DOHH2 (cell line): Measurements from ENCODE around the gene DCAF16.
"Not testable (repeated sequence)": the region's sequence is repeated elsewhere in the genome, so short reads cannot be mapped to it uniquely, and the experiment has no call there.

ENCODE experiments used
- H3F3A ChIP-seq: fragments of 200-600 bp; sonication (generic), shearing (Covaris generic); 2 replicates; pipeline ENCODE4 v1.6.0; 2016; ENCODE audit warnings: antibody characterized with exemption, mild to moderate bottlenecking; ENCODE audit not compliant: control insufficient read depth, insufficient read depth
- H3K27ac ChIP-seq: fragments of 200-600 bp; sonication (generic); 2 replicates; pipeline ENCODE4 v1.5.1; 2014; ENCODE audit warnings: low read depth, mild to moderate bottlenecking, low read length, moderate library complexity
- H3K27me3 ChIP-seq: fragments of 200-600 bp; sonication (generic); 2 replicates; pipeline ENCODE4 v1.6.1; 2014; ENCODE audit warnings: mild to moderate bottlenecking, low read length, mixed read lengths; ENCODE audit not compliant: control insufficient read depth
- H3K36me3 ChIP-seq: fragments of 200-600 bp; sonication (generic); 2 replicates; pipeline ENCODE4 v1.6.1; 2014; ENCODE audit warnings: mild to moderate bottlenecking, low read length, moderate library complexity, mixed read lengths; ENCODE audit not compliant: control insufficient read depth
- H3K4me1 ChIP-seq: fragments of 200-600 bp; sonication (generic); 2 replicates; pipeline ENCODE4 v1.6.1; 2014; ENCODE audit warnings: mild to moderate bottlenecking, low read length, mixed read lengths; ENCODE audit not compliant: control insufficient read depth
- H3K4me2 ChIP-seq: fragments of 200-600 bp; sonication (generic); 2 replicates; pipeline ENCODE4 v1.6.0; 2014; ENCODE audit warnings: mild to moderate bottlenecking, low read length, moderate library complexity
- H3K4me3 ChIP-seq: fragments of 200-600 bp; sonication (generic); 2 replicates; pipeline ENCODE4 v1.5.1; 2014; ENCODE audit warnings: mild to moderate bottlenecking, low read length, mixed read lengths
- H3K79me2 ChIP-seq: fragments of 200-600 bp; sonication (generic); 2 replicates; pipeline ENCODE4 v1.6.1; 2014; ENCODE audit warnings: mild to moderate bottlenecking, low read length, mixed read lengths; ENCODE audit not compliant: control insufficient read depth
- H3K9me2 ChIP-seq: fragments of 200-600 bp; sonication (generic); replicated peaks from 2 replicates; pipeline ENCODE4 v1.6.1; 2014; ENCODE audit warnings: mild to moderate bottlenecking, low read length, mixed read lengths; ENCODE audit not compliant: control insufficient read depth
- H3K9me3 ChIP-seq: fragments of 200-600 bp; sonication (generic); 2 replicates; pipeline ENCODE4 v1.6.1; 2014; ENCODE audit warnings: antibody characterized with exemption, low read length, mixed read lengths; ENCODE audit not compliant: control insufficient read depth, insufficient read depth
- H4K20me1 ChIP-seq: fragments of 200-600 bp; sonication (generic); 2 replicates; pipeline ENCODE4 v1.6.0; 2014; ENCODE audit warnings: low read depth, mild to moderate bottlenecking, antibody characterized with exemption, low read length, moderate library complexity; ENCODE audit not compliant: control insufficient read depth, insufficient read depth
- EZH2phosphoT487 ChIP-seq: fragments of 200-600 bp; sonication (generic); IDR thresholded peaks from 2 replicates; pipeline ENCODE4 v1.6.1; 2017; ENCODE audit warnings: borderline replicate concordance, mild to moderate bottlenecking, antibody characterized with exemption, low read length, moderate library complexity, mixed read lengths
- TF ChIP-seq, protein P1 (sequence below): fragments of 200-600 bp; sonication (generic); IDR thresholded peaks from one replicate; pipeline ENCODE4 v1.5.1; 2014; ENCODE audit warnings: antibody characterized with exemption, mild to moderate bottlenecking, low read depth, low read length; ENCODE audit not compliant: poor library complexity, severe bottlenecking

Gene DCAF16

GRCh38 chr4:17851959-17852358 is 41.4 kb upstream of the DCAF16 start:
- Histone ChIP-seq H3F3A (peaks cover 14% of the 10 kb centered on the region), H4K20me1 (no peaks in the 10 kb centered on the region), H3K4me3 (no peak overlapping the region), H3K4me1 (no peaks in the 10 kb centered on the region), H3K9me2 (no peaks in the 10 kb centered on the region), H3K27ac (no peak overlapping the region), H3K36me3 (no peaks in the 10 kb centered on the region), H3K27me3 (no peaks in the 10 kb centered on the region), H3K79me2 (no peaks in the 10 kb centered on the region), H3K4me2 (no peak overlapping the region), H3K9me3 (no peaks in the 10 kb centered on the region)
- TF ChIP-seq, protein P1, sequence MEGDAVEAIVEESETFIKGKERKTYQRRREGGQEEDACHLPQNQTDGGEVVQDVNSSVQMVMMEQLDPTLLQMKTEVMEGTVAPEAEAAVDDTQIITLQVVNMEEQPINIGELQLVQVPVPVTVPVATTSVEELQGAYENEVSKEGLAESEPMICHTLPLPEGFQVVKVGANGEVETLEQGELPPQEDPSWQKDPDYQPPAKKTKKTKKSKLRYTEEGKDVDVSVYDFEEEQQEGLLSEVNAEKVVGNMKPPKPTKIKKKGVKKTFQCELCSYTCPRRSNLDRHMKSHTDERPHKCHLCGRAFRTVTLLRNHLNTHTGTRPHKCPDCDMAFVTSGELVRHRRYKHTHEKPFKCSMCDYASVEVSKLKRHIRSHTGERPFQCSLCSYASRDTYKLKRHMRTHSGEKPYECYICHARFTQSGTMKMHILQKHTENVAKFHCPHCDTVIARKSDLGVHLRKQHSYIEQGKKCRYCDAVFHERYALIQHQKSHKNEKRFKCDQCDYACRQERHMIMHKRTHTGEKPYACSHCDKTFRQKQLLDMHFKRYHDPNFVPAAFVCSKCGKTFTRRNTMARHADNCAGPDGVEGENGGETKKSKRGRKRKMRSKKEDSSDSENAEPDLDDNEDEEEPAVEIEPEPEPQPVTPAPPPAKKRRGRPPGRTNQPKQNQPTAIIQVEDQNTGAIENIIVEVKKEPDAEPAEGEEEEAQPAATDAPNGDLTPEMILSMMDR, result no peak
- no peak for TF ChIP-seq EZH2phosphoT487

DNA sequence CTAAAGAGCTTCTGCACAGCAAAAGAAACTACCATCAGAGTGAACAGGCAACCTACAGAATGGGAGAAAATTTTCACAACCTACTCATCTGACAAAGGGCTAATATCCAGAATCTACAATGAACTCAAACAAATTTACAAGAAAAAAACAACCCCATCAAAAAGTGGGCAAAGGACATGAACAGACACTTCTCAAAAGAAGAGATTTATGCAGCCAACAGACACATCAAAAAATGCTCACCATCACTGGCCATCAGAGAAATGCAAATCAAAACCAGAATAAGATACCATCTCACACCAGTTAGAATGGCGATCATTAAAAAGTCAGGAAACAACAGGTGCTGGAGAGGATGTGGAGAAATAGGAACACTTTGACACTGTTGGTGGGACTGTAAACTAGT is 39.7 kb upstream of the DCAF16 start:
- H3K79me2 ChIP-seq, H4K20me1 ChIP-seq, H3K4me2 ChIP-seq, H3K27ac ChIP-seq, H3K9me2 ChIP-seq, H3K9me3 ChIP-seq, H3K27me3 ChIP-seq, H3K4me1 ChIP-seq, H3K4me3 ChIP-seq: not testable (repeated sequence)
- H3K36me3 ChIP-seq, result peaks cover 11% of the 10 kb centered on the region
- peaks cover 24% of the 10 kb centered on the region for H3F3A ChIP-seq

GRCh38 chr4:17846266-17846665 is 35.7 kb upstream of the DCAF16 start:
- Histone ChIP-seq H3K4me1 (no peaks in the 10 kb centered on the region), H3K36me3 (peaks cover 52% of the 10 kb centered on the region), H4K20me1 (no peaks in the 10 kb centered on the region), H3K9me3 (no peaks in the 10 kb centered on the region), H3K4me2 (no peak overlapping the region), H3F3A (peaks cover 27% of the 10 kb centered on the region), H3K9me2 (no peaks in the 10 kb centered on the region), H3K27ac (no peak overlapping the region), H3K27me3 (no peaks in the 10 kb centered on the region), H3K4me3 (no peak overlapping the region), H3K79me2 (no peaks in the 10 kb centered on the region)
- TF ChIP-seq, protein P1, result no peak
- no peak for TF ChIP-seq EZH2phosphoT487

- Histone ChIP-seq H3K9me3 (no peaks in the 10 kb centered on the region), H3K4me1 (no peaks in the 10 kb centered on the region), H4K20me1 (no peaks in the 10 kb centered on the region), H3K4me3 (no peak overlapping the region), H3K36me3 (peaks cover 95% of the 10 kb centered on the region), H3K79me2 (peaks cover 84% of the 10 kb centered on the region), H3K27me3 (no peaks in the 10 kb centered on the region), H3K9me2 (no peaks in the 10 kb centered on the region), H3K27ac (no peak overlapping the region), H3K4me2 (no peak overlapping the region), H3F3A (no peaks in the 10 kb centered on the region; the same call in 1 of the 2 replicates)
- TF ChIP-seq, protein P1, result no peak
- TF ChIP-seq EZH2phosphoT487, result no peak
These were observed 13.5 kb upstream of the DCAF16 start for GRCh38 chr4:17823871-17824669.
